NCI-H510A (cell line): Measurements from ENCODE around the gene KCNMA1.

Source experiments
- DNase-seq: peaks from one replicate; lab custom pipeline; 2025; lab: John Stamatoyannopoulos, UW

The KCNMA1 gene

GRCh38 chr10:77079592-77080300 is 557.9 kb downstream of the KCNMA1 start:
- DNase-seq: no peak

GRCh38 chr10:77077316-77077945 is 560.2 kb downstream of the KCNMA1 start:
- no peak for DNase-seq

- no peak for DNase-seq
Observed at GRCh38 chr10:77075926-77076325, 561.7 kb downstream of the KCNMA1 start.

- DNase-seq: no peak
Observed at GRCh38 chr10:77074104-77074624, 563.4 kb downstream of the KCNMA1 start.

GRCh38 chr10:77073663-77073960 is 564.0 kb downstream of the KCNMA1 start:
- no peak for DNase-seq

GRCh38 chr10:77072836-77073662 is 564.6 kb downstream of the KCNMA1 start:
- DNase-seq: no peak

- DNase-seq: no peak
Observed at GRCh38 chr10:77072361-77072835, 565.2 kb downstream of the KCNMA1 start.

- DNase-seq: no peak
Observed at GRCh38 chr10:77071956-77072355, 565.7 kb downstream of the KCNMA1 start.

GRCh38 chr10:77071001-77071511 is 566.6 kb downstream of the KCNMA1 start:
- no peak for DNase-seq

- DNase-seq: no peak
Observed at GRCh38 chr10:77070346-77070745, 567.3 kb downstream of the KCNMA1 start.

GRCh38 chr10:77068969-77069368 is 568.6 kb downstream of the KCNMA1 start:
- DNase-seq: no peak

GRCh38 chr10:77068272-77068671 is 569.3 kb downstream of the KCNMA1 start:
- no peak for DNase-seq

- no peak for DNase-seq
Observed at GRCh38 chr10:77062381-77062780, 575.2 kb downstream of the KCNMA1 start.

- DNase-seq: no peak
Observed at GRCh38 chr10:77060913-77061312, 576.7 kb downstream of the KCNMA1 start.

- no peak for DNase-seq
Observed at GRCh38 chr10:77056650-77057049, 581.0 kb downstream of the KCNMA1 start.

- no peak for DNase-seq
Observed at GRCh38 chr10:77052593-77052992, 585.0 kb downstream of the KCNMA1 start.

- DNase-seq: no peak
Observed at GRCh38 chr10:77051837-77052236, 585.8 kb downstream of the KCNMA1 start.

- DNase-seq: no peak
Observed at GRCh38 chr10:77049896-77050295, 587.7 kb downstream of the KCNMA1 start.

GRCh38 chr10:77049146-77049545 is 588.5 kb downstream of the KCNMA1 start:
- DNase-seq: no peak

GRCh38 chr10:77045085-77045484 is 592.5 kb downstream of the KCNMA1 start:
- DNase-seq: no peak

GRCh38 chr10:77043420-77043763 is 594.2 kb downstream of the KCNMA1 start:
- DNase-seq: no peak

- DNase-seq: no peak
Observed at GRCh38 chr10:77042706-77043419, 594.7 kb downstream of the KCNMA1 start.
